Dermis lymphatic vessel endothelial cell (primary cell): ENCODE data around the gene CAND2. TPM values are rescaled to one million over a fixed set of nuclear protein-coding genes. Genes with fewer than 3 reads are reported as not detected.

Source experiments
- total RNA-seq: library from RNA; depleted of rRNA; stranded (reverse); fragments of >200 nt; gene quantifications from 2 replicates; pipeline ENCODE4 v1.2.1, GENCODE V29; 2014

CAND2 gene
- 0.69 and 0.98 TPM in 2 replicates for total RNA-seq

DNA sequence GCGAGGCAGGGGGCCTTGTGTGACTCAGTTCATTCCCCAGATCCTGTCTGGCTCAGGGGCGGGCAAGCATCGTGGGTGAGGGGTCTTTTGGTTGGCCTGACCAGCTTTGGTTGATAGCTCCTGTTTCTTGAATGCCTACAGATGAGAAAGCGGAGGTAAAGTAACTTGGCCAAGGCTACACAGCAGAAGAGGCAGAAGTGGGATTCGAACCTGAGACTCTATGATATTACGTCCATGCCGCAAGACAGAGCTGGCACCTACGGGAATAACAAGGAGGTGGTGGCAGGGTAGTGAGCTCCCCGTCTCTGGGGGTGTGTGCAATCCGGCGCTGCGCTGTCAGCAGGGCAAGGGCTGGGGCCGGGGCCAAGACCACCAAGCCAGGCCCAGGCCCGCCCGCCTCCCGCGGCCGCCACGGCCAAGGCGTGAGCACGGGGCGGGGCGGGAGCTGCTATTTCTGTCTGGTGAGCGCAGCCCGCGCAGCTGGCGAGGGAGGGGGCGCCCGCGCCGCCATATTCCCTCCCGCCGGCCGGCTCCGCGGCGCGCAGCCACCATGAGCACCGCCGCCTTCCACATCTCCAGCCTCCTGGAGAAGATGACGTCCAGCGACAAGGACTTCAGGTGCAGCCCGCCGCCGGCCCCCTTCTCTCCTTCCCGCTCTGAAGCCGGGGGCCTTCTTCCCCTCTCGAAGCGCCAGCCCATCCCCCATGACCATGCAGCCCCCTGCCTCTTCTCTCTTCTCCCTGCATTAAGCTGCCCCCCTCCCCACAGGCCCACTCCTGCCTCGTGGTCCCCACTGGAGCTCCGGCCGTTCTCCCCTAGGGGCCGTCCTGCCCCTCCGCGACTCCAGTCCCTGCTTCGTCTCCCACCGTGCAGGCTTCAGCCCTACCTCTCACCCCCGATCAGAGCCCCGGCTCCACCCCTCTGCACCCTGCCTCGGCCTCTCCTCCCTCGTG, at the start of gene CAND2:
Gene CAND2, plus strand, starts transcription at position 510 of the 953 bp plus-strand sequence. Its CDS starts 41 bp downstream, at position 551.

DNA sequence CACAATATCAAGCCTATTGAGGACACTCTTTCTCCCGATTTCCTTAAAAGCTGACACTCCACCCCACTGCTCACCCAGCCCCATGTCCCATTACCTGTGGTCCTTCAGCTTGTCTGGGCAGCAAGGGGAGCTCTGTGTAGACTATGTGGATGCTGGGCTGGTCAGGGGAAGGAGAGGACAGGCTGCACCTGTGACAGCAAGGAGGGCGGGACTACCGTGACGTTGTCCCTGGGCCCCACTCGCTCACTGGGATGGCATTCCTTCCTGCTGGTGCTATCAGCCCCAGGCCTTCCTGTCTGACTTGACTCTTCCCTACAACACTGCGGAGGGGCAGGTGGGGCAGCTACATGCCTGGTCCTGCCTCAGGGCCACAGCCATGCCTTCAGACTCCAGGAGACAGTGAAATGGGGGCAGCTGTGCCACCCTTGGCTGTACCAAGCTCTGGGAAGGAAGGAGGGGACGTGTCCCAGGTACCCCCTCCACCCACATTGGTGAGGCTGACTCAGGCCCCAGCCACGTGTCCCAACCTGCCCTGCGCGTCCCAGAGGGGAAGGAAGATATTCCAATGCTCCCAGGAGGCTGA, 37.3 kb upstream of the CAND2 start, which contains the start of gene TMEM40:
Gene TMEM40, minus strand, starts transcription at position 163 of the 583 bp plus-strand sequence. CDS start 9,427 bp downstream, outside the sequence.

DNA sequence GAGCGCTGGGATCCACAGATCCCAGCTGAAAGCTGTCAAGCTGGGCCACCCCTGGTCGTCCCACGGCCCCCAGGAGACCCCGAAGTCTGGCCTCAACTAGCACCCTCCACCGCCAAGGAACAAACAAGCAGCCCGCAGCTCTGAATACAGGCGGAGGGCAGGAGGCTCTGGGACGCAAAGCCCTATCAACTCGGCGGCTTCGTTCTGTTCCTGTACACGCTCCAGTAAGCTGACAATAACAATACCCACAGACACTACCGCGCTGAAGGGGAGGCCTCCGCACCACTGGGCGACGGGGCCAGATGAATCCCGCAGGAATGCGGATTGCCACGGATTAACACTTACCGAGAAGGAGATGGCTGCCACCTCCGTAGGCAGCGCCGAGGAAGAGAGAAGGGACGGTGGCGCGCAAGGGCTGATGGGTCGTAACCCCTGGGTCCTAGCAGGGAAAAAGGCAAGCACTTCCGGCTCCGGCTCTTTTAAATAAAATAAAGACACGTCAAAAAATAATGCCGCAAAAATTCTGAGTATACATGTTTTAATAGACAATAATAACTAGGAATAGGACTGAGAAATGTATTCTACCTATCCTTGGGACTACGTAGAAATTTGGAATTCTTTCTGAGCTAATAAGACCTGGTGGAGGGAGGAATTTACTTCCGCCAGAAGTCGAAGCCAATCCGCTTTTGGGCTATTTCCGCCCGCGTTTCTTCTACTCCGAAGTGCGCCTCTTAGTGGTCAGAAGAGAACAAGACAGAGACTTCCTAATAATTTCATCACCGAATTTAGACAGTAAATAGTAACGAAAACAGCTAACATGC, 44.9 kb downstream of the CAND2 start, which contains the start of gene RPL32:
Gene RPL32, minus strand, starts transcription at position 417 of the 821 bp plus-strand sequence. CDS start 1,328 bp downstream, outside the sequence.

Other genes with a start within 250 kb of the CAND2 start
- gene MKRN2, start 239.6 kb upstream of the CAND2 start, total RNA-seq: 26.8 and 31.2 TPM in 2 replicates
- gene RAF1, start 132.6 kb upstream of the CAND2 start, total RNA-seq: 62.1 and 67.6 TPM in 2 replicates
- gene TMEM40, start 37.4 kb upstream of the CAND2 start, total RNA-seq: not detected in 2 replicates
- 2,493 and 2,629 TPM in 2 replicates for gene RPL32, start 44.9 kb downstream of the CAND2 start, total RNA-seq